NAMALWA (cell line): Measurements from ENCODE around the gene VAV2.

Experiments
- DNase-seq: peaks from one replicate; pipeline ENCODE4 v3.0.0-alpha.2; 2015; ENCODE audit warnings: low spot score

VAV2 gene

DNA sequence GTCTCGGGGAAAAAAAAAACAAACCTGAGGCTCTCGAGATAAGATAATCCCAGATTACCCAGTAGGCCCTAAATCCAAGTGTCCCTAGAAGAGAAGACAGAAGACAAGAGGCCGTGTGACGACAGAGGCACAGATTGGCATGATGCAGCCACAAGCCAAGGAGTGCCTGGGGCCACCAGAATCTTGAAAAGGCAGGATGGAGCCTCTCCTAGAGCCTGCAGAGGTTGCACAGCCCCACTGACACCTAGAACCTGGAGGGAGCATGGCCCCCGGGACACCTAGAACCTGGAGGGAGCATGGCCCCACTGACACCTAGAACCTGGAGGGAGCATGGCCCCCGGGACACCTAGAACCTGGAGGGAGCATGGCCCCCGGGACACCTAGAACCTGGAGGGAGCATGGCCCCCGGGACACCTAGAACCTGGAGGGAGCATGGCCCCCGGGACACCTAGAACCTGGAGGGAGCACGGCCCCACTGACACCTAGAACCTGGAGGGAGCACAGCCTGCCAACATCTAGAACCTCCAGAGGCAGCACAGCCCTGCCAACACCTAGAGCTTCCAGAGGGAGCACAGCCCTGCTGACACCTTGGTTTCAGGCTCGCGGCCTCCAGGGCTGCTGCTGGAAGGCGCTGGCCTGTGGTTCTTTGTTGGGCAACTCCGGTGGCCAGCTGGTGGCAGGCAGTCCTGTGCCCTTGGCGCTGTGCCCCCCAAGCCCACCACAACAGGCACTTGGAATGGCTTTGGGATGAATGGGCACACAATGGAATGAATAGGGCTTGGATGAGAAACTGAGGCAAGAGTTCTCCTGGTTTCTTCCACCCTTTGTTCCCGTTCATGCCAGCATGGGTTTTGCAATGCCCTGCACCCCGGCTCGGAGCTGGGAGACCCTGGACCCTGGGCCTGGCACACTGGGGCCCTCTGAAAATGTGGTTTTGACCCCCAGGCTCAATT, 39.2 kb downstream of the VAV2 start:
- DNase-seq, result no peak

DNA sequence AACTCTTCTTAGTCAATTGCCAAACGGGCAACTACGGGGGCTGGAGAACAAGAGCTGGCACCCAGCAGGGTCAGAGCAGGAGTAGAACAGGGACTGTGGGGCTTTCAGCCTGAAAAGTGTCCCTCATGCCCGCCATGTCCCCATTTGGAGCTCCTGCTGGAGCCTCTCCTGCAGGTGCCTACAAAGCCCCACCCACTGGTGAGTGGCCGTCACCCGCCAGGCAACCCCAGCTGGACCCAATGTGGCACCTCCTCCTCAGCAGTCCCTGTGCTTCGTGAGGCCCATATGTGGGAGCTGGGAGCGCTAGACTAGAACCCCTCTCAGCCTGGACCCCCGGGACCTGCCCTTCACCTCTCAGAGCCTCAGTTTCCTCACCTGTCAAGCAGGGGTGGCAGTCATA, 40.9 kb downstream of the VAV2 start:
- DNase-seq, result no peak

DNA sequence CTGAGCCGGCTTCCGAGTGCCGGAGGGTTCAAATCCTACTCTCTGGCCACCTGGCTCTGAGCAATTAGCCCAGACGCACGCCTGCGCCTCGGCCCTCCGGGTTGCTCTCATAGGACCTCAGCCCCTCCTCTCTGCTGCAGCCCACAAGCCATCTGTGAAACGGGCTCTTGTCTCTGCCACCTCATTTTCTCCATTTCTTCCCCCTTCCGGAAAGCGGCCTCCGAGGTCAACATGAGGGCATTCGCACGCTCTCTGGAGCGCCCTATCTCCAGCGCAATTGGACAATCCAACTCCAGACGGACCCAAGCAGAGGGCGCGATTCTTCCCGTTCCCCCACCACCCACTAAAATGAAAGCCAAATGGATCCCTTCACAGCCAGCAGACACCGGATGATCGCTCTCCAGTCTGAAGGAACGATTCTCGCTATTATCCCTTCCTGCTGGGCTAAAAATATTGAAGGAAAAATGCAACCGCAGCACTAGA, 41.5 kb downstream of the VAV2 start:
- DNase-seq, result no peak

DNA sequence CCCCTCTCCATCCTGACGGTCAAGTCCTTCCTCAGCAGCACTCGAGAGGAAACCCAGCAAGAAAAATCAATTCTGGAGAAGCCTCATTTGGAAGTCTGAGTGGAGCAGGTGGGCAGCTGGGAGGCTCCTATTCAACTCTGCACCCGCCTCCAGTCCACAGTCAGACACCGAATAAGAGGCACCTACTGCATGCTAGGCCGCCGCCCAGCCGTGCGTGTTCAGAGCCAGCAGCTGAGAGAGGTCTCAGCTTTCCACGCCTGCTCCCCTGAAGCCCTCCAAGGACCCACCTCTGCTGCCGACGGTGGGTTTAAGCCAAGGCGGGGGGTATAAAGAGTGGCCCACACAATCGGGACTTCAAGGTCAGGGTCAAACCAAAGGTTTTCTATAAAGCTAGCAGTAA, 41.9 kb downstream of the VAV2 start:
- DNase-seq, result no peak

DNA sequence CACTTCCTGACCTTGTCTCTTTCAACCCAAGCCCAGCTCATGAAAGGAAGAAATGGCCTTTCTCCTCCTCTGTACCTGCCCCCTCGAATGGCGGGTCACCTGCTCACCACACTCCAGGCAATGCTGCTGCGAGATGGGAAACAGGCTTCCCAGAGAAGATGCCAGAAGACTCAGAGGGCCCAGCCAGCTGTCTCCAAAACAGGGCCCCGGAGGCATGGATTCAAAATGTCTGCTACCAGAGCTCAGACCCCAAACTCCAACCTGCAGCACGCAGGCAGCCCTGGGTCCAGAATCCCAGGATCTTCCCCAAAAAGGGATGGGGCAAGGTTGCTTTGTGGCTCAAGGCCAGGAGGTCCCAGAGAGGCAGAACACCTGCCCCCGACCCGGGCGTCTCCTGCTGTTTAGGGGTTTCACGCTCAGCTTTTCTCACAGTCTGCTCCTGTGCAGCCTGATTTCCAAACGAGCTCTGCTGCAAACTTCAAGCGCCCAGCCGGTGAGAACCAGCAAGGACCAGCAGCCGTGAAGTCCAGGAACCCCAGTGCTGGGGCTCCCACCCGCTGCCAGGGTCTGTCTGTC, 42.5 kb downstream of the VAV2 start:
- no peak for DNase-seq

DNA sequence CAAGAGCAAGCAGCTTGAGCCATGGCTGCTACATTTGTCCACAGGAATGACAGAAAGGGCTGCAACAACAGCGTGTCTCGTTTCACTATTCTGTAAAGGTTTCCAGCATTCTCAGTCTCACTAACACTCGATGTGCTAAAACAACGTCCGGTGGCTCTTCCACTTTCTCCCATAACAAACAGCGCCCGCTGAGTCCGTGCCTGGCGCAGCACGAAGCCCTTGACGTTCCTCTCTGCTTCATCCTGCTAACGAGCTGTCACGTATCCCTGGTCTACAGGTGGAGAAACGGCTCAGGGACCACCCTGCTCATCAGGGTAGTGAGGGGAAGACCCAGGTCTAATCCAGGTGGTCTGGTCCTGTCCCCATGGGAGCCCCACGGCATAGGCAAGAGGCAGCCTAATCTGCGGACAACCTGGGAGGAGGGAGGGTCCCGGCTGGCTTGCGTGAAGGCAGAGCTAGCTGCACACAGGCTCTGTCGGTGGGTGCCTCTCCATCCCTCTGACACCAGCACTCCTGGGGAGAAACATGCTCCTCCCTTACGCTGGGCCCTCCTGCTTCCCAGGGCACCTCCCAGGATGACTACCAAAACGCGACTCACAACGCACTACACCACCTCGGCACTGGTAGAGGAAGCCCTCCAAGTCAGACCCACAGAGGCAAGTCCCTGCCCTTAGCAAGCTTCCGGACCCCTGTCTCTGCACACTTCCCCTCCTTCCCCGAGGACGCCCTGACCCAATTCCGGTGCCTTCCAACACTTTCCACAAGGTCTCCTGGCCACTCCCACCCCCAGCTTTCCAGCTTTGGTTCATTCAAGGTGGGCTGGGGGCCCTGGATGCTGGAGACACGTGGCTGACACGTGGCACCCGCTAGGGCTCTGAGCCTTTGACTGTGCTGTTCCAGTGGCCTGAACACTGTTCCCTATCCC, 43.3 kb downstream of the VAV2 start:
- no peak for DNase-seq

DNA sequence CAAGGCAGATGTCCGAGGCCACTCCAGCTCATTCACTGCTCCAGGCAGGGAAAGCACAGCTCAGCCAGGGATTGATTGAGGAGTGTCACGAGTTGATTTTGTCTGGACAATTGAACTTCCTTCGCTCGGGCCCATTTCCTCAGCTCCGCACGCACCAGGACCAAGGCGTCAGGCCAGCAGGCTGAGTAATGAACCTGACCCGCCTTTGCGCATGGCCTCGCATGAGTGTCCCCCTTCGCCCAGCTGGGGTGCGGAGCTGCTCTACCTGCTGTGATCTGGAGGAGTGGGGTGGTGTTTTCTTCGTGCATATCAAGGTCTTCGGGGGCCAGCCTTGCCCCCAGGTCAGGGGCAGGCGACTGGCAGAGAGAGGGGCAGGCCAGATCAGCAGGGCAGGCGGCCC, 44.0 kb downstream of the VAV2 start:
- no peak for DNase-seq

DNA sequence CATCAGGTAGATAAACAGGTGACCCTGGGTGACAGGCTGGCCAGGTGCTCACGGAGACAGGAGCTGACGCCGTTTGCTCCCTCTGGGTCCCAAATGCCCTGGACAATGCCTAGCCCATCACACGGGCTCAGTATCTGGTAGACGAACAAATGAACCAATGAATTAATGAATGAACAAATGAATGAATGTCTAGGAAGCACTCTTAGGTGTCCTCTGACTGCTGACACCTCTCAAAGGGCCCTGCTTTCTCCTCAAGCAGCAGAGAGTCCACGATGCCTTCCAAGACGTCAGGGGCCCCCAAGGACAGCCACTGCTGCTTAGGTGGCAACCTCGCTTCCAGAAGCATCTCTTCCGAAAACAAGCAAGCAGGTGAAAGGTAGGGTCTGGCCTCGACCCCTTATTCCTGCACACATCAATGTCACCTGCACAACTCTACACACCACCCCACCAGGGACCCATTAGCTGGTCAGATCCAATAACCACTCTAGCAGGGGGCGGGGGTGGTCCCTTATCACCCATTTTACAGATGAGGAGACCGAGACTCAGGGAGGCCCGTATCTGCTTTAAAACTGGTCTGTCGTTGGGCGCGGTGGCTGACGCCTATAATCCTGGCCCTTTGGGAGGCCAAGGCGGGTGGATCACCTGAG, 45.2 kb downstream of the VAV2 start:
- DNase-seq, result no peak

DNA sequence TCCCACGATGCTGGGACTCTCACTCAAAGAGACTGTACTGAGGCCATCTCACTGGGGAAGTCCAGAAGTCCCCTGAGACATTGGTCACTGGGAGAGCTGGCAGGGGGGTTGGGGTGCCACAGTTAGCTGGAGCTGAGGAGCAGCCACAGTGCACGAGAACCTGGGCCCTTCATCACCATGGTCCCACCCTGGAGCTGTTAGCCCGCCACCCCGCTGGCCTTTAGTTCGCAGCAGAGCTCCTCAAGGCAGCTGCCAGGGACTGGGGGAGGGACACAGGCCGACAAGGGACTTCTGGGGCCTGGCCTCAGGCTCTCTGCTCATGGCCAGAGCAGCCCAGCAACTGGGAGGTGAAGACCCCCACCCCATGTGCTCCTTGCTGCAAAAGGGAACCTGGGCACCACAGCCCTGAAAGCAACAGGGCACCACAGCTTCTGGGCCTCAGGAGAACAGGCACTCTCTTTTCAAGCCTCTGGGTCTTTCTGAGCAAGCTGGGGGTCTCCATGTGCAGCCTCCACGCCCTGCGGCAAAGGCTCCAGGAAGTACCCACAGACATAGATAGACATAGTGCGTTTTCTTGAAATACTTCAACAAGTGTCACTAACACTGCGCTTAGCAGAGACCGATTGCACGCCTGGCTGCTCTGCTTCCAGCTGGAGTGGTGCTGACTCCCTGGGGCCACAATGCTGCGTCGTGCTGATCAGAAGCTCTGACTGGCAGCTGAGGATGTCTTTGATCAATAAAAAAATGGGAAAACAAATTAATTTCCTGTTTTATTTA, 46.0 kb downstream of the VAV2 start:
- peak; percentile 38 for DNase-seq

DNA sequence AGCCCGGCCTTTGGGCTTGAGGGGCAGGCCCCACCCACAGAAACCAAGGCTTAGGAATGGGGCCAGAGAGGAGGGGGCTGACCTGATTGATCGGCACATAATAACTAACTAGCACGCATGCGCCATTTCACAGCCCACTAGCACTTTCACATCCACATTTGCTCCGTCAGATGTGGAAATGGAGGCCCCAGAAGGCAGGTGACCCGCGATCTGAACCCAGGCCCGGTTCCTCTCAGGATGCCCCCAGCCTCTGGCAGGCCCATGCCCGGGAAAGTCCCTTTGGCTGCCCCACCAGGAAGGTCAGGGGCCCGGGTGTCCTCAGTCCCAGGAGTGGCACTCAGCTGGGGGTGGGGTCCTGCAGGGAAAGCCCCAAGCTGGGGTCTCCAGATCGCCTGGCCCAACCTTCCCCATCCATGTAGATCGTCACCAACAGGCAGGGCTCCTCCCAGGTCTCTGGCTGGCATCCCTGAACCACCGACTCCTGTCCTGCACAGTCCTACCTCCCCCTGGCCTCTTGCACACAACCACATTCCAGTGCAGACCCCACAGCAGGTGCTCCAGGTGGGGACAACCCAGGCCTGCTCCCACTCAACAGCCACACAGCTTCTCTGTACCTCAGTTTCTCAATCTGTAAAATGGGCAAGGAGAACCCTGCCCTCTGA, 46.7 kb downstream of the VAV2 start:
- DNase-seq, result peak; percentile 79

DNA sequence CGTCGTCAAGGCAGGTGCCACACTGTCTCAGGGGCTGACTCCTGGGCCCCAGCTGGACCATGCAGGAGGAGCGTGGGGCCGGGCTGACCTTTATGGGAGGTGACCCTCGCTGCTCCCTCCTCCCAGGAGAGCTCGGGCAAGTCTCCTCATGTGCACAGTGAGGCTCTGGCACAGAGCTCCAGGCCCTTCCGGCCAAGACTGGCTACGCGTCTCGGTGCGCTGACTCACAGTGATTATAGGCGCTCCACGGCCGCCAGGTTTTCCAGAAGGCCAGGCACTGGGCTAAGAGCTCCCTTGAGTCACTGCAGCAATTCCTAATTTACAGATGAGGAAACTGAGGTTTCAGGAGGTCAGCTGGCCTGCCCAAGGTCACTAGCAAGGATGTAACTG, 47.4 kb downstream of the VAV2 start:
- no peak for DNase-seq

DNA sequence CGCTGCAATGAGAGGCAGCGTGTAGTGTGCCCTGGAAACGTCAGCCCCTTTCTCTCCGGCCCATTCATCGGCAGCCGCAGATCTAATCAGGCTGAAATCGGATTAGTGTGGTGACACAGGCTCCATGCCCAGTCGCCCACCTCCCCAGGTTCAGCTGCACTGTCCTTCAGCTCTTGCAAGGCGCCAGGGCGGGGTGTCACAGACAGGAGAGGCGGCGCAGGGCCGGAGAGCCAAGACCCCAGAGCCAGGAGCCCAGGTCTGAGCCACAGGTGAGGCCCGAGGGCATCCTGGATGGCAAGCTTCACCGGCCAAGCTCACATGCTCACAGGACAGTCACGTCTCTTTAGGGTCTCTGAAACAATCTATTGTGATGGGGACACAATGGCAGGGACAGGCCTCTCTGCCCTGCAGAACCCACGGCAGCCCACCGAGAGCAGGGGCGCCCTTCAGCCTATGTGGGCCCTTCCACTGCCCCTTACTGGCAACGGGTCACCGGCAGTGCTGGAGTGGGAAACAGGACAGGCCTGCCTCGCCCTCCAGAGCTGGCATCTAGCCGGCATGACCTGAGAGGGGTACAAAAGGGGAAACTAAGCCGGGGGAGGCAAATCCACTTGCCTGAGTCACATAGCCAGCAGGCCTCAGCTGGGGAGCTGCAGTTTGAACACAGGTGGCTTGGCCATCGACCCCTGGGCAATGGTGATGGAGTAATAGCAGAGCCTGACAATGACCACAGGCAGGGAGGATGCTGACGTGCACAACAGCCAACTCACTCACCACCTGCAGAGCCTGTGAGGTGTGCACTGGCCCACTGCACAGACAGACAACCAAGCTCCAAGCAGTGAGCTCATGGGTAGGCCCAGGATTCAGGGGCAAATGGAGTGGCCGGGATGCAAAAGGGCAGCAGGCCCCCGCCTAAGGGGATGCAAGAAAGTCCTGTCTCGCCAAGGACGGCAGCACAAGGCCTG, 48.1 kb downstream of the VAV2 start:
- peak; percentile 16 for DNase-seq

DNA sequence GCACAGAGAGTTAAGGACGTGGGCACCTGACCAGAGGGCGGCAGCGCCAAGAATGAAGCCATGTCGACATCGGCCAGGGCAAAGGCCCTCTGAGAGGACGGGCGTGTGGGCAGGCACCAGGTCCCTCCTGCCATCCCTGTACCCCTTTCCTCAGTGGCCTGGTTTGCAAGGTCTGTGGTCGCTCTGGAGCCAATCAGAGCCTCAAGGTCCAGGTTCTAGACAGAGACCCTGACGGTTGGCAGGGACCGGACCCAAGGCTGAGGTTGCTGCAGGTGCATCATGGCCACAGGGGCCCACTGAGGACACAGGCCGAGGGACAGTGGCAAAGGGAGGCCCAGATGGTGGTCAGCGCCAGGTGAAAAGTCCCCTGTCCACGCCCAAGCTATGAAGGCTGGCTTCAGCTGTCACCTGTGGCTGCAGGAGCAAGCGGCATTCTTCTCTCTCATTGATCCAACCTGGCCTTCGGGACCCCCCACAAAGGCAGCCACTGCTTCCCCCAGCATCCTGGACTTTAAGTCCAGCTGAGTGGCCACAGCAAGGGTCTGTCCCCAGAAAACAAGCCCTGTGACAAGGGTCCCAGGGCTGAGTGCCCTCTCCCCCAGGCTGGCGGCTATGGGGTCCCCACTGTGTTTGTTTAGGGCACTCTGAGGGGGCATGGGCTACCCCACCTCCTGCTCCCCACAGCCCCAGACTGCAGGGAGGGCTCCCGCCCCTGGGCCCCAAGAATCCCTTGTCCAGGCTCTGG, 48.9 kb downstream of the VAV2 start:
- DNase-seq, result no peak

DNA sequence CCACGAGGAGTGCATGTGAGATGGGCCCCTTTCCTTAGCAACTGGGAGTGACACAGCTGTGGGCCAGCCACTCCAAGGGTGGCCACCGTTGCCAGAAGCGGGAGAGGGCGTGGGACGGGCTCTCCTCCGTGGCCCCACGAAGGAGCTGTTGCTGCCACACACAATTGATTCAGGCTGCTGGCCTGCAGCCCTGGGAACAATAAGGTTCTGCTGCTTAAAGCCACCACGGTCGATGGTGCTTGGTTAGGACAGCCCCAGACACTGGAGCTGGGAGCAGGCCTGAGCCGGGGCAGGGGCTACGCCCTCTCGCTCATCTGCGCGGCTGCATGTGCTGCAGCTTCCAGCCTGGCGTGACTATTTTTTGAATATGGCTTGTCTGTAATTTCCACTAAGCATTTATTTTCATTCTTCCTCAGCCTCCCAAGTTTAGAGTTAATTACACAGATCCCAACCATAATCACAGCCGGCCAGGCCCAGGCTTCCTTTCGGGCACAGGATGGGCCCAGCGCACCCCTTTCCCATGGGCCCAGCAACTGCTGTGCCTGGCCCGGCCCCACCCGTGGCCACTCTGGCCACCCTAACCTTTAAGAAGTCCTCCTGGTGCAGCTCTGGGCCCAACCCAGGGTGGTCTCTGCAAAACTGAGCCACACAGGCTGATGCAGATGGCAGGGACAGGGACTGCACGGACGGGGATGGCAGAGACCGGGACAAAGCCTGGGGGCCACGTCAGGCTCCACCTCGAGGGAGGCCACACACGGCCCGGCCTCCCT, 49.7 kb downstream of the VAV2 start:
- DNase-seq, result no peak

DNA sequence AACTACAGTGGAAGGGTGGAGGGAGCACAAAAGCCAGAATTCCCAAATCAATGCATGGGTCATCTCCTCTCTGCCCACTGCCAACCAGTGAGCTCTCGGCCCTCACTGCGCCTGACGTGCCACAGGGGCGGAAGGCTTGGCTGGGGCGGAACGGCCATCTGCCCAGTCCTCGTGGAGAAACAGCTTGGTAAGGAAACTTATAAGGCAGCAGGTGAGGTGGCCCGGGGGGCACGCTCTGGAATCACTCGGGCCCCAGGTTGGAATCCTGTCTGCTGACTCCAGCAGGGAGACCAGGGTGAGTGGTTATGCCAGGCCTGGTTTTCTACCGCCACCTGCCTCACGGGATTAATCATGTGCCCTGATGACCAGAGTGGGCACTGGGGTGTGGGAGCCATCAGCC, 52.3 kb downstream of the VAV2 start:
- no peak for DNase-seq

DNA sequence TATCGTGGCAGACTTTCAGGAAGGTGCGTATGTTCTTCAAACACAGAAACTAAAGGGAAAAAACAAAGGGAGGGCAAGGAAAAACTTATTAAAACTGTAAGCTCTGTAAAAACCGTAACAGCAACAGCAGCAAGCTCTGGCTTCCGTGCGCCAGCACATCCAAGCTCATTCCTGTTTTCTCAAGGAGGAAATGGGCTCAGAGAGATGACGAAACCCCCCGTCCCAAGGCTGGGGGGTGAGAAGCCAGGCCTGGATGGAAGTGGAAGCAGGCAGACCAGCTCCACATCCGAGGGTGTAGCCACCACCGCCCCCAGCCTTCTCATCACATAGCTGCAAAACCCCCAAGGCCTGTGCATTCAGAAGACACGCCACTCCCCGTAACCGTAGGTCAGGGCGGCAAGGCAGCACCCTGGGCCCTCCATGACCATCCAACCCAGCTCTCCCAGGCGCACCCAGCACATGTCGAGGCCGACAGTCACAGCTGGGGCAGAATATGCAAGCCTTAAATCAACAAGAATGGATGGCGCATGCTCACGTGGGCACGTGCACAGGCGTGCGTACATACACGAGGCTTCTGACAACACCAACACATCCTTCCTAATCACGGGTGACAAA, 52.8 kb downstream of the VAV2 start:
- no peak for DNase-seq

DNA sequence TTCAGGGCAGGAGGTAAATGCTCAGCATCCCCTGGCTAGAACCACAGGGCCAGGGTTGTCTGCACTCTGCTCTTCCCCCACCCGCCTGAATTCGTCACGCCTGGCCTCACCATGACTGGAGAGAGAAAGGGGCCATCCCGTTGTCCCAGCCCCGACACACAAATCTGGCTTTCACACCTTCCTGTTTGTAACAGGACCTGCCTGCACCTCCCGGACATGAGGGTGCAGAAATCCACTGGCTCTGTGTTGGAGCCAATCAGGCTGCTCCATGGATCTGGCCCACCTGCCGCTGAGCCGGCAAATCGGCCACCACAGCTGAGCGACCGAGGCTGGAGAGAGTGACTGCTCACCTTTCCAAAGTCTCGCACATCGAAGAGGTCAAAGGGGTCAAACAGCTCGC, 53.4 kb downstream of the VAV2 start:
- no peak for DNase-seq
